K562 treated with DMSO at 1 percent for 24 hours (cell line): ENCODE measurements around the gene PAPSS1. TPM values are rescaled to one million over a fixed set of nuclear protein-coding genes. Genes with fewer than 3 reads are reported as not detected.

Experiments
- total RNA-seq: library from RNA; unstranded; fragments of 300-600 nt; gene quantifications from 2 replicates; pipeline ENCODE4 v1.2.3, GENCODE V29; 2022; ENCODE audit warnings: low read depth; ENCODE audit not compliant: insufficient read depth

Gene PAPSS1
- total RNA-seq = 51.0 and 56.0 TPM in 2 replicates

DNA sequence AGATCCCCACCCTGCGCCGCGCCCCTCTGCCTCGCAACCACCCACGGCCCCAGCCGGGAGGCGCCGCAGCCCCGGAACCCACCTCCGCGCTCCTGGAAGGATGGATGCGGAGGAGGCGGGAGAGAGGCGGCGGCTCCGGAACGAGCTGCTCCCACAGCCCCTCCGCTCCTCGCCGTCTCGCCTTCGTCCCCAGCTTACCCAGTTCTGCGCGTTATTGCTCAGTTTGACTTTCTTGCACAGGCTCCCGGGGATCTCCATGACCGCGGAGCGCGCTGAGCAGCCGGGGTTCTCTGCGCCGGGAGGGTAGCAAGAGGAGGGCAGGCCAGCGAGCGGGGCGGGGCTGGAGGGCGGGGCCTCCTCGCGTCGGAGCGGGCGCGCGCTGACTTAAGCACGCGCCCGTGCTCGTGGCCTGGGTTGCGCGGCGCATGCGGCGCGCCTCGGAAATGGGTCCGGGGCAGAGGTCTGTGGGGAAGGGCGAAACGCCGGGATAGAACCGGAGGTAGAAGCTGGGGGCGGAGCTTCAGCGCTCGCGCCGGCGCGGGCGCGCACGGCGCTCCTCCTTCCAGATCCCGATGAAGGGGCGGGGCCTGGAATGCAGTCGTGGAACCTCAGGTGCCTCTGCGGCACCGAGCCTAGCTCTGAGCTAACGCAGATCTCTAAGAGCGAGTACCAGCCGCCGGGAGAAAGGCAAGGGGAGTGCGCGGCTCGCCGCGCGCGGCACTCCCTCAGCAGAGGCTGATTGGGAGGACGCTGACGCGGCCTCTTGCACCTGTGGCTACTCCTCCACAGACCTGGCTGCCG lies at the start of gene PAPSS1:
Gene PAPSS1, minus strand, starts transcription at position 313 of the 801 bp plus-strand sequence. Its CDS starts 55 bp downstream, at position 258.

Other genes with a start within 250 kb of the PAPSS1 start
- not detected in 2 replicates for gene SGMS2, start 104.7 kb upstream of the PAPSS1 start, total RNA-seq
- 0.34 and 0.42 TPM in 2 replicates for gene CYP2U1, start 211.3 kb upstream of the PAPSS1 start, total RNA-seq